H9 (cell line): ENCODE measurements around the gene INMT. TPM values are rescaled to one million over a fixed set of nuclear protein-coding genes. Genes with fewer than 3 reads are reported as not detected.

Experiments used
- DNase-seq: peaks from one replicate; pipeline ENCODE4 v3.0.0-alpha.2; 2017
- H2AFZ ChIP-seq: one replicate; pipeline ENCODE4 v1.6.1; 2013; ENCODE audit warnings: mild to moderate bottlenecking, low read length, control low read depth, moderate library complexity
- H2AK5ac ChIP-seq: 2 replicates; pipeline ENCODE4 v1.6.1; 2013; ENCODE audit warnings: low read length, control low read depth, mixed read lengths; ENCODE audit not compliant: insufficient read length
- H2BK120ac ChIP-seq: one replicate; pipeline ENCODE4 v1.6.1; 2013; ENCODE audit warnings: low read depth, mild to moderate bottlenecking, low read length, control low read depth, inconsistent platforms; ENCODE audit not compliant: poor library complexity, severe bottlenecking
- H2BK12ac ChIP-seq: 2 replicates; pipeline ENCODE4 v1.6.1; 2013; ENCODE audit warnings: low read length, control low read depth, mixed read lengths, low read depth; ENCODE audit not compliant: insufficient read length
- H2BK15ac ChIP-seq: 2 replicates; pipeline ENCODE4 v1.6.1; 2013; ENCODE audit warnings: low read depth, low read length, control low read depth
- H2BK20ac ChIP-seq: one replicate; pipeline ENCODE4 v1.6.1; 2013; ENCODE audit warnings: low read depth, mild to moderate bottlenecking, low read length, control low read depth, inconsistent platforms; ENCODE audit not compliant: poor library complexity, severe bottlenecking
- H2BK5ac ChIP-seq: 2 replicates; pipeline ENCODE4 v1.6.1; 2013; ENCODE audit warnings: low read length, control low read depth, mixed read lengths; ENCODE audit not compliant: insufficient read length
- H3K14ac ChIP-seq: 2 replicates; pipeline ENCODE4 v1.6.1; 2013; ENCODE audit warnings: low read length, control low read depth; ENCODE audit not compliant: insufficient read depth
- H3K18ac ChIP-seq: 2 replicates; pipeline ENCODE4 v1.6.1; 2013; ENCODE audit warnings: low read depth, mild to moderate bottlenecking, mixed read lengths, low read length, control low read depth; ENCODE audit not compliant: insufficient read length
- H3K23ac ChIP-seq: 2 replicates; pipeline ENCODE4 v1.6.1; 2013; ENCODE audit warnings: low read length, control low read depth, mixed read lengths, low read depth; ENCODE audit not compliant: insufficient read length
- H3K23me2 ChIP-seq: 2 replicates; pipeline ENCODE4 v1.6.1; 2013; ENCODE audit warnings: low read depth, mild to moderate bottlenecking, mixed read lengths, low read length, control low read depth; ENCODE audit not compliant: insufficient read length, poor library complexity, severe bottlenecking
- H3K27ac ChIP-seq: 2 replicates; pipeline ENCODE4 v1.5.1; 2013; ENCODE audit warnings: low read length, control low read depth, mixed read lengths, low read depth; ENCODE audit not compliant: insufficient read length
- H3K27me3 ChIP-seq: 2 replicates; pipeline ENCODE4 v1.6.1; 2013; ENCODE audit warnings: low read length, control low read depth, inconsistent platforms; ENCODE audit not compliant: insufficient read depth
- H3K4ac ChIP-seq: 2 replicates; pipeline ENCODE4 v1.6.1; 2013; ENCODE audit warnings: low read depth, mild to moderate bottlenecking, control low read depth, inconsistent platforms, low read length, moderate library complexity
- H3K4me1 ChIP-seq: 2 replicates; pipeline ENCODE4 v1.6.1; 2013; ENCODE audit warnings: low read length, control low read depth, inconsistent platforms; ENCODE audit not compliant: insufficient read depth
- H3K4me2 ChIP-seq: 2 replicates; pipeline ENCODE4 v1.6.1; 2013; ENCODE audit warnings: low read length, control low read depth, mixed read lengths; ENCODE audit not compliant: insufficient read length, insufficient read depth
- H3K56ac ChIP-seq: 2 replicates; pipeline ENCODE4 v1.6.1; 2013; ENCODE audit warnings: low read depth, mild to moderate bottlenecking, mixed read lengths, low read length, control low read depth; ENCODE audit not compliant: insufficient read length
- H3K79me1 ChIP-seq: 2 replicates; pipeline ENCODE4 v1.6.1; 2013; ENCODE audit warnings: low read depth, mild to moderate bottlenecking, moderate library complexity, low read length, control low read depth, inconsistent platforms; ENCODE audit not compliant: insufficient read depth, poor library complexity, severe bottlenecking
- H3K79me2 ChIP-seq: 2 replicates; pipeline ENCODE4 v1.6.1; 2013; ENCODE audit warnings: low read length, control low read depth, inconsistent platforms; ENCODE audit not compliant: insufficient read depth
- H3K9ac ChIP-seq: 2 replicates; pipeline ENCODE4 v1.6.1; 2013; ENCODE audit warnings: low read length, control low read depth, mixed read lengths; ENCODE audit not compliant: insufficient read length; ENCODE audit errors: extremely low read depth
- H3K9me3 ChIP-seq: one replicate; pipeline ENCODE4 v1.6.1; 2013; ENCODE audit warnings: low read depth, low read length, inconsistent platforms; ENCODE audit not compliant: control insufficient read depth
- H3T11ph ChIP-seq: one replicate; pipeline ENCODE4 v1.6.1; 2013; ENCODE audit warnings: mild to moderate bottlenecking, low read length, control low read depth, inconsistent platforms
- H4K20me1 ChIP-seq: one replicate; pipeline ENCODE4 v1.6.1; 2013; ENCODE audit not compliant: control insufficient read depth, insufficient read length, insufficient read depth
- H4K5ac ChIP-seq: 2 replicates; pipeline ENCODE4 v1.6.1; 2013; ENCODE audit warnings: low read depth, mild to moderate bottlenecking, mixed read lengths, low read length, control low read depth; ENCODE audit not compliant: insufficient read length
- H4K8ac ChIP-seq: replicated peaks from 2 replicates; pipeline ENCODE4 v1.6.1; 2013; ENCODE audit warnings: low read length, control low read depth, mixed read lengths, low read depth; ENCODE audit not compliant: insufficient read length
- H4K91ac ChIP-seq: 2 replicates; pipeline ENCODE4 v1.6.1; 2013; ENCODE audit warnings: low read depth, mild to moderate bottlenecking, moderate library complexity, mixed read lengths, low read length, control low read depth; ENCODE audit not compliant: insufficient read length
- H3K27ac Mint-ChIP-seq, 3 experiments: 2 replicates in 2 of 3; 3 replicates in 1 of 3; pipeline ENCODE4 v1.8.0; 2020 to 2021; ENCODE audit warnings: mixed read lengths in 3 of 3, mild to moderate bottlenecking in 1 of 3, moderate library complexity in 1 of 3
- H3K27me3 Mint-ChIP-seq: 2 replicates; pipeline ENCODE4 v1.8.0; 2021; ENCODE audit warnings: low read depth, mild to moderate bottlenecking, moderate library complexity, mixed read lengths
- H3K36me3 Mint-ChIP-seq, 3 experiments: 2 replicates in 2 of 3; 3 replicates in 1 of 3; pipeline ENCODE4 v1.8.0; 2020 to 2021; ENCODE audit warnings: low read depth in 3 of 3, mixed read lengths in 3 of 3; ENCODE audit not compliant: insufficient read depth in 1 of 3
- H3K4me1 Mint-ChIP-seq, 2 experiments: 2 replicates each; pipeline ENCODE4 v1.8.0; 2020; ENCODE audit warnings: mixed read lengths in 2 of 2
- H3K4me3 Mint-ChIP-seq, 2 experiments: 2 replicates in 1 of 2; 3 replicates in 1 of 2; pipeline ENCODE4 v1.8.0; 2020 to 2021; ENCODE audit warnings: mild to moderate bottlenecking in 2 of 2, mixed read lengths in 2 of 2, moderate library complexity in 1 of 2
- H3K9me3 Mint-ChIP-seq, 2 experiments: 2 replicates in 1 of 2; 3 replicates in 1 of 2; pipeline ENCODE4 v1.8.0; 2020; ENCODE audit warnings: mild to moderate bottlenecking in 2 of 2, mixed read lengths in 2 of 2, moderate library complexity in 1 of 2
- CTCF ChIP-seq: fragments of 200-600 bp; sonication (generic); conservative IDR thresholded peaks from 3 replicates; pipeline ENCODE4 v1.8.0; 2021; ENCODE audit warnings: antibody characterized with exemption, mild to moderate bottlenecking
- WGBS: extraction: QIAGEN DNeasy Blood & Tissue Kit; methylation state at CpG from one replicate; pipeline ENCODE4 v1.1.7; 2013; ENCODE audit warnings: missing lambda C conversion rate, low lambda C conversion rate, mixed read lengths; ENCODE audit not compliant: insufficient read length; ENCODE audit errors: extremely low coverage; 5-methylcytosine and 5-hydroxymethylcytosine counted together
- total RNA-seq: library from RNA; stranded (reverse); gene quantifications from 2 replicates; pipeline ENCODE4 v1.2.1, GENCODE V29; 2021

INMT gene
- total RNA-seq, 1 experiment from 2014 or later, result 0.70 TPM

- no peak overlapping the region for H2BK15ac ChIP-seq
- Mint-ChIP-seq H3K9me3 (peaks cover 12 to 13% of the 10 kb centered on the region in 2 experiments), H3K4me1 (peaks cover 4 to 11% of the 10 kb centered on the region in 2 experiments; a peak in 3 of 4 replicates), H3K36me3 (peaks cover 8 to 13% (median 9%) of the 10 kb centered on the region in 3 experiments), H3K27ac (no peak overlapping the region), H3K4me3 (no peak overlapping the region), H3K27me3 (peaks cover 10% of the 10 kb centered on the region)
- H2AFZ ChIP-seq, result no peak overlapping the region
- TF ChIP-seq CTCF, result no peak
- no peaks in the 10 kb centered on the region for H3K79me1 ChIP-seq
- no peak overlapping the region for H3T11ph ChIP-seq
- H3K9ac ChIP-seq, result no peak overlapping the region
- no peaks in the 10 kb centered on the region for H3K9me3 ChIP-seq
- no CpG with 5 or more reads among the region's 6 CpGs for whole genome bisulfite sequencing
- H4K20me1 ChIP-seq, result no peaks in the 10 kb centered on the region
- no peak overlapping the region for H2BK12ac ChIP-seq
- H3K14ac ChIP-seq, result no peak overlapping the region
- no peak overlapping the region for H3K4ac ChIP-seq
- no peak overlapping the region for H2BK120ac ChIP-seq
- H3K4me2 ChIP-seq, result no peak overlapping the region
- H3K27ac ChIP-seq, result no peak overlapping the region
- H4K8ac ChIP-seq, result no peak overlapping the region
- H3K79me2 ChIP-seq, result no peaks in the 10 kb centered on the region
- no peak overlapping the region for H3K56ac ChIP-seq
- DNase-seq, result no peak
- no peaks in the 10 kb centered on the region for H3K4me1 ChIP-seq
- H3K18ac ChIP-seq, result no peak overlapping the region
- no peak overlapping the region for H3K23ac ChIP-seq
- H2BK20ac ChIP-seq, result no peak overlapping the region
- H3K27me3 ChIP-seq, result no peaks in the 10 kb centered on the region; the same call in 1 of the 2 replicates
- no peak overlapping the region for H4K91ac ChIP-seq
- no peak overlapping the region for H2AK5ac ChIP-seq
- no peak overlapping the region for H2BK5ac ChIP-seq
- no peak overlapping the region for H4K5ac ChIP-seq
- H3K23me2 ChIP-seq, result no peaks in the 10 kb centered on the region
These were observed 38.5 kb upstream of the INMT start for GRCh38 chr7:30713392-30713791.
